ENCODE measurements around the gene GRIK4. TPM values are rescaled to one million over a fixed set of nuclear protein-coding genes. Genes with fewer than 3 reads are reported as not detected.
A peak's percentile ranks its signal among the peaks of the same experiment; 100 is the strongest.

Gene GRIK4
- total RNA-seq, 1 experiment from 2014 or later: not detected

DNA sequence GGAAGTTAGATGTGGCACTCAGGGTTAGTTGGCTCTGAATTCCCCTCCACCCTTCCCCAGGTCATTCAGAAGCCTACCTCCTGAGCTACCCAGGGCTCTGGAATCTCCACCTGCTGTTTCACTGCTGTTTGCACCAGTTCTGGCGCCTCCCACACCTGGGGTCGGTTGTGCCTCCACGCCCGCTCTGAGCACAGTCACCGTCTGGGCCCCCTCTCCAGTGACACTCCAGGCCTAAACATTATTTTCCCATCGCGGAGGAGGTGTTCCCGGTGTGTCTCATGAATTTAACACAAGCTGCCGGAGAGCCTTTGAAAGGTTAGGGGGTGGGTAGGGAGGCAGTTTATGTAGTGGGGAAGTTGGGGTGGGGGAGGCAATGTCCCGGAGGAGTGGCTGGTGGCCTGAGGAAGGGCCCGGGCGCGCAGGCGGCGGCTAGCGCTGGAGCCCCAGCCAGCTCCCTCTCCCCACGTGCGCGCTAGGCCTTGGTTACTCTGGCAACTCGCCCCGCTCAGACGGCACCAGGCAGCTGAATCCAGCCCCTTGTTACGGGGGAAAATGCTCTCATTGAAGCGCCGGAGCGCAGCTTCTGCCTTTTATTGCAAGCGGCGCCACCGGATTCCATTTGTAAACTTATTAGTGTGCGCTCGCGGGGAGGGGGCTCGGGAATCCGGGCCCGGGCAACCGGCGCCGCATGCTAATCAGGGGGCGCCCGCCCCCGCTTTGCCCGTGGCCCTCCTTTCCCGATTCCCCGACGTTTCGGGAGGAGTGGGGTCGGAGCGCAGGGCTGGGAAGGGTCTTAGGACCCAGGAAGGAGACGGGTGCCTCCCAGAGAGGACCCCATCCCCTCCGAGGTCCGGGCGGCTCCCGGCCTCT lies 52.4 kb downstream of the GRIK4 start:
- Histone ChIP-seq H3F3A (ENCODE audit: low read length, unreplicated experiment) (no peaks in the 10 kb centered on the region), H3K9me3 (ENCODE audit: low read length) (no peaks in the 10 kb centered on the region), H3K27ac (ENCODE audit: low read length) (no peak overlapping the region), H4K20me1 (ENCODE audit: low read length) (no peaks in the 10 kb centered on the region), H3K4me2 (ENCODE audit: low read length) (peak overlapping the region; percentile 58), H3K79me2 (ENCODE audit: low read length) (no peaks in the 10 kb centered on the region), H3K9me2 (replicated peaks; ENCODE audit: low read length) (no peaks in the 10 kb centered on the region), H3K4me1 (ENCODE audit: insufficient read depth, low read length) (peaks cover 14% of the 10 kb centered on the region), H3K4me3 (ENCODE audit: low read length) (peak overlapping the region; percentile 34; the same call in 1 of the 2 replicates), H3K9ac (ENCODE audit: low read length) (no peak overlapping the region), H3K27me3 (ENCODE audit: low read length) (peaks cover 35% of the 10 kb centered on the region), H3K36me3 (ENCODE audit: low read depth, low read length) (no peaks in the 10 kb centered on the region), H2AFZ (ENCODE audit: low read length) (0 out of 2 replicates have a peak overlapping the region, but pooled peaks have one; percentile 43)
- TF ChIP-seq CTCF (conservative IDR thresholded peaks at IDR 0.05; ENCODE audit: low read depth, low read length) (no peak), EZH2 (IDR thresholded peaks at IDR 0.05; ENCODE audit: low read length, unreplicated experiment) (no peak), EZH2phosphoT487 (IDR thresholded peaks at IDR 0.05; ENCODE audit: borderline replicate concordance, low read length) (no peak)
- POLR2A ChIA-PET (ENCODE audit: unreplicated experiment): no interaction called here
- BruUV-seq (replicated peaks): no TSS peak
- intact Hi-C loops (cut with micrococcal nuclease): no loop called here
- CTCF ChIA-PET: interaction anchor here (0.6 kb wide), 1 partner anchor 447 kb away, joined by 4 read pairs; no protein-coding TSS in a partner anchor
- ATAC-seq: no peak
- DNase-seq: no peak

DNA sequence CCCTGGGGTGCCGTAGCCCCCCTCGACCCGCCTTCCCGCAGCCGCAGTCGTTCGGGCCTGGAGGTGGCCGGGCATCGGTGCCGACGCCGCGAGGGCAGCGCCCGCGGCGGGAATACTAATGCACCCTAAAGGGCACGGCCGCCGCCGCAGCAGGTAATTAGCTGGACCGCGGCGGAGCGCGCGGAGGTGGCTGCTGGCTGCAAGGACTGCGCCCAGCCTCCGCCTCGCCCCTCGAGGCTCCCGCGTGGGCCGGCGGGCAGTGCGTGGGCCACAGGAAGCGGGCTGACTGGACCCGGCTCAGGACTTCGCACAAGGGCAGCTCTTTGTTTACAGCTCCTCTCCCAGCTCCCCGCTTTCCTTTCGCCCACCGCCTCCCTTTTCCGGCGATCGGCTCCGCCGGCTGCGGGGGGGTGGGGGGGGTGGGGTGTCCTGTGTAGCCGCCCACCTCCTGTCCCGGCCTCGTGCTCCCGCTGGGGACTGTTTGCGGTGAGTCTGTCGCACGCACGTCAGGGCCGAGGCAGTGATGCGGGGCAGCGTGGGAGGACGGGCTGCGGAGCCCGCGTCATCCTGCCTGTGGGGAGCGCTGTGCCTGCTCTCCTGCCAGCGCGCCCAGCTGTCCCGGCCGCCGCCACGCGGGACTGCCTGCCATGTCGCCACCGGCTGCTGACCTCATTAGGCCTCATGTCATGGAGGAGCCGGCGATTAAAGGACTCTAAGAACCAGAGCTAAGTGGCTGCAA lies 53.2 kb downstream of the GRIK4 start:
- H3K27ac ChIP-seq (ENCODE audit: low read length): no peak overlapping the region
- ATAC-seq (peak; percentile 27), DNase-seq (no peak)
- H3K9me3 ChIP-seq (ENCODE audit: low read length): no peaks in the 10 kb centered on the region
- H3K4me2 ChIP-seq (ENCODE audit: low read length): peak overlapping the region; percentile 58
- H3K9me2 ChIP-seq (replicated peaks; ENCODE audit: low read length): no peaks in the 10 kb centered on the region
- H3F3A ChIP-seq (ENCODE audit: low read length, unreplicated experiment): no peaks in the 10 kb centered on the region
- BruUV-seq (replicated peaks): no TSS peak
- intact Hi-C loops (cut with micrococcal nuclease): no loop called here
- no peaks in the 10 kb centered on the region for H3K79me2 ChIP-seq (ENCODE audit: low read length)
- no peak overlapping the region for H3K9ac ChIP-seq (ENCODE audit: low read length)
- H3K4me1 ChIP-seq (ENCODE audit: insufficient read depth, low read length): peaks cover 14% of the 10 kb centered on the region
- H3K27me3 ChIP-seq (ENCODE audit: low read length): peaks cover 42% of the 10 kb centered on the region
- peak overlapping the region; percentile 43; the same call in 1 of the 2 replicates for H2AFZ ChIP-seq (ENCODE audit: low read length)
- TF ChIP-seq CTCF (conservative IDR thresholded peaks at IDR 0.05; ENCODE audit: low read depth, low read length): no peak
- TF ChIP-seq EZH2 (IDR thresholded peaks at IDR 0.05; ENCODE audit: low read length, unreplicated experiment): peak; percentile 45
- no peak for TF ChIP-seq EZH2phosphoT487 (IDR thresholded peaks at IDR 0.05; ENCODE audit: borderline replicate concordance, low read length)
- H3K4me3 ChIP-seq (ENCODE audit: low read length): peak overlapping the region; percentile 34; the same call in 1 of the 2 replicates
- ChIA-PET POLR2A (ENCODE audit: unreplicated experiment) (no interaction called here), CTCF (interaction anchor here (0.6 kb wide), 1 partner anchor 447 kb away, joined by 4 read pairs; no protein-coding TSS in a partner anchor)
- no peaks in the 10 kb centered on the region for H4K20me1 ChIP-seq (ENCODE audit: low read length)
- H3K36me3 ChIP-seq (ENCODE audit: low read depth, low read length): no peaks in the 10 kb centered on the region

Measured in PC-3 (cell line).